SIG-M5 (cell line): ENCODE results near the gene TCEA2.
"Not testable (repeated sequence)": the region's sequence is repeated elsewhere in the genome, so short reads cannot be mapped to it uniquely, and the experiment has no call there.

ENCODE experiments used
- DNase-seq: peaks from one replicate; lab custom pipeline; 2025; lab: John Stamatoyannopoulos, UW

TCEA2 gene

GRCh38 chr20:64077876-64078551 lies 15.0 kb downstream of the TCEA2 start:
- DNase-seq, result no peak

GRCh38 chr20:64078934-64079272 lies 15.9 kb downstream of the TCEA2 start:
- no peak for DNase-seq

GRCh38 chr20:64079273-64080012 lies 16.4 kb downstream of the TCEA2 start, which contains the start of gene RGS19:
RGS19 (minus strand) TSS chr20:64079518; CDS start chr20:64076886, 2,632 bp downstream.
- DNase-seq, result peak; percentile 78

GRCh38 chr20:64080013-64080812 lies 17.2 kb downstream of the TCEA2 start, which contains the start of gene OPRL1:
OPRL1 (plus strand) TSS chr20:64080082; CDS start chr20:64092721, 12,639 bp downstream.
- no peak for DNase-seq

GRCh38 chr20:64080813-64081623 lies 18.0 kb downstream of the TCEA2 start:
- DNase-seq, result no peak

- DNase-seq, result no peak
Measured at GRCh38 chr20:64081624-64081964, 18.6 kb downstream of the TCEA2 start.

GRCh38 chr20:64082126-64082731 lies 19.2 kb downstream of the TCEA2 start:
- DNase-seq, result no peak

- DNase-seq, result no peak
Measured at GRCh38 chr20:64082820-64083377, 19.9 kb downstream of the TCEA2 start.

- no peak for DNase-seq
Measured at GRCh38 chr20:64083378-64083803, 20.4 kb downstream of the TCEA2 start.

GRCh38 chr20:64083804-64084684 lies 21.0 kb downstream of the TCEA2 start, which contains the start of gene LKAAEAR1:
LKAAEAR1 (minus strand) TSS chr20:64084398; CDS start chr20:64084219, 179 bp downstream.
- DNase-seq, result no peak

- DNase-seq, result no peak
Measured at GRCh38 chr20:64084685-64085152, 21.7 kb downstream of the TCEA2 start.

- DNase-seq, result no peak
Measured at GRCh38 chr20:64086801-64087200, 23.8 kb downstream of the TCEA2 start.

- not testable (repeated sequence) for DNase-seq
Measured at GRCh38 chr20:64087226-64087825, 24.3 kb downstream of the TCEA2 start.

GRCh38 chr20:64088586-64088985 lies 25.6 kb downstream of the TCEA2 start:
- not testable (repeated sequence) for DNase-seq

GRCh38 chr20:64090165-64090564 lies 27.2 kb downstream of the TCEA2 start:
- DNase-seq, result no peak

GRCh38 chr20:64091340-64091739 lies 28.3 kb downstream of the TCEA2 start:
- DNase-seq, result no peak

- no peak for DNase-seq
Measured at GRCh38 chr20:64091770-64092169, 28.8 kb downstream of the TCEA2 start.

- no peak for DNase-seq
Measured at GRCh38 chr20:64092258-64093012, 29.4 kb downstream of the TCEA2 start.
